COLO829 (cell line): ENCODE measurements around the gene NIFK.
"Not testable (repeated sequence)": the region's sequence is repeated elsewhere in the genome, so short reads cannot be mapped to it uniquely, and the experiment has no call there.

ENCODE experiments used
- DNase-seq: peaks from one replicate; pipeline ENCODE4 v3.0.0; 2012; ENCODE audit warnings: low spot score

The NIFK gene

DNA sequence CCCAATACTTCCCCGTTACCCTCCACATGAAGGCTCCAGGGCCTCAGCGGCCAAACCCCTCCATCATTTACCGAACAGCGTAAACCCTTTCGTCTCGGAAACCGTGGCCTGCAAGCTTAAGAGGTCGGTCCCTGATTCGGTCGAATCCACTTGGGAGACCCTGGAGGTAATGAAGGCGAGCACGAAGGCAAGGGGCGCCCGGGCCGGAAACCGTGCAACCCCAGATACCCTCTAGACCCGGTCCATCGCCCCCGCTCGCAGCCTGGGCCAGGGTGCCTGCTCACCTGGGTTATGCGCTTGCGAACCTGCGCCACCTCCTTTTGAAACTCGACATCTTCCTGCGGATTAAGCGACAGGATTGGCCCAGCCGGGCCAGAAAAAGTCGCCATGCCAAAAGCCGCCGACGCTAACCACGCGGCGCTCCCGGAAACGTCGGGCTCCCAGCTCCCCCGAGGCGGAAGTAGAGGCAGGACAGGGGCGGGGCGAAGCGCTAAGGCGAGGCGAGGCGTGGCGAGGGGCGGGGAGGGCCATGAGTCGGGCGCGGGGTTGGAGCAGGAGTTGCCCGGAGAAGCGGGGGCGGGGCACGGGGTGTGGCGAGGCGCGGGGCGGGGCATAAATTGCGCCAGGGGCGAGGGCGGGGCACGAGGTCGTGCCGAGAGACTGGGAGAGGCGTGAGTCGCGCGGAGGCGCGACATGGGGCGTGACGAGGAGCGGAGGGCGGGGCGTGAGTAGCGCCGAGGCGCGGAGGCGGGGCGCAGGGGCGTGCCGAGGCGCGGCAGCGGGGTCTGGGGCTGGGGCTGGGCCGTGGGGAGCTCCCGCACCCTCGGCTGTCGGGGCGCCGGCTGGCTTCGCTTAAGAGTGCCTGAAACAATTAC is at the start of gene NIFK:
TSS of gene NIFK (minus strand) at position 414 of the 875 bp plus-strand sequence. CDS start at position 389, 25 bp downstream.
- peak; percentile 99 for DNase-seq

DNA sequence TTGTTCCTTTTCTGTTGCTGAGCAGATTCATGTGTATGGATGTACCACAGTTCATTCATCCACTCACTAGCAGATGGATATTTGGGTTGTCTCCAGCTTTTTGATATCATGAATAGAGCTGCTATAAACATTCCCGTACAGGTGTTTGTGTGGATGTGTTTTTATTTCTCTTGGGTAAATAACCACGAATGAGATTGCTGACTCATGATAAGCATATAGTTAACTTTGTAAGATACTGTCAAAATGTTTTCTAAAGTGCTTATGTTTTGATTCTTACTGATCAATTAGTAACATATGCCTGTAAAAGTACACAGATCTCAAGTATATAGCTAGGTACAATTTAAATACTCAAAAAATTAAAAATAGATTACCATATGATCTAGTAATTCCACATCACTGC is 46.5 kb upstream of the NIFK start:
- DNase-seq, result no peak

DNA sequence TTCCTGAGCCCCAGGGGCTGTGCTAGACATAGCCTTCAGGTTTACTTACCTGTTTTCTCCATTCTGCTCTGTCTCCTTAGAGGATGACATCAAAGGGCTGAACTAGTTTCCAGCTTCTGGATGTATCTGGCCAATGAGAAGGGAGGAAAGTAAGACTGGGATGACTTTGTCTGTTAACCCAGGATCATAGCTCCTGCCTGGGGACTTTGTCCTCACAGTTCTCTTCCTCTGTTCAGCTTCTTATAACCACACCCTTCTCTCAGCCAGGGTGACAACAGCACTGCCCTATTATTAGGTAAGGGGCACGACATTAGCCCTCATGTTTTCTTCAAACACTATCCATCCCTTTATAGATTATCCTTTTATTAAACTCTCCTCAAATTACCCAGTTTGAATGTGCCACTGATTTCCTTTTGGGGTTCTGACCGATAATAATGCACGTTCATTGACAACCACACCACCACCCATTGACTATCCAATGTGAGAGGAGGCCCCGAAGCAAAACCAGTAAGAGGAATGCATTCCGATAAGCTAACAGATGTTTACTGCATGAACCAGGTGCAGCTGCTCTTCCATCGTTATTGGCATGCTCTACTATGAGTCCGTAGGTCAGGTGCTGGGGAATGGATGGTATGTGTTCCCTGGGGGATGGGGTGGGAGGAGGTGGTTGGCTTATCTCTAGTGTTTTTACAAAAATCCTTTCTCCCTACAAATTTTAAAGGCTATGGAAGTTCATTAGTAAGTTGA is 42.2 kb upstream of the NIFK start:
- DNase-seq, result no peak

DNA sequence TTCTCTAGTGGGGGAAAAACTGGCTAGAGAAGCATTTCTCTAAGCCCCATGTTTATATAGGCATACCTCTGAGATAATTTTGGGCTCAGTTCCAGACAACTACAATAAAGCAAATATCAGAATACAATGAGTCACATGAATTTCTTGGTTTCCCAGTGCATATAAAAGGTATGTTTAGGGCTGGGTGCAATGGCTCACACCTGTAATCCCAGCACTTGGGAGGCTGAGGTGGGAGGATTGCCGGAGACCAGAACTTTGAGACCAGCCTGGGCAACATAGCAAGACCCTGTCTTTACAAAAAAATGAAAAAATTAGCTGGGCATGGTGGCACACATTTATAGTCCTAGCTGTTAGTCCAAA is 41.0 kb upstream of the NIFK start:
- no peak for DNase-seq

DNA sequence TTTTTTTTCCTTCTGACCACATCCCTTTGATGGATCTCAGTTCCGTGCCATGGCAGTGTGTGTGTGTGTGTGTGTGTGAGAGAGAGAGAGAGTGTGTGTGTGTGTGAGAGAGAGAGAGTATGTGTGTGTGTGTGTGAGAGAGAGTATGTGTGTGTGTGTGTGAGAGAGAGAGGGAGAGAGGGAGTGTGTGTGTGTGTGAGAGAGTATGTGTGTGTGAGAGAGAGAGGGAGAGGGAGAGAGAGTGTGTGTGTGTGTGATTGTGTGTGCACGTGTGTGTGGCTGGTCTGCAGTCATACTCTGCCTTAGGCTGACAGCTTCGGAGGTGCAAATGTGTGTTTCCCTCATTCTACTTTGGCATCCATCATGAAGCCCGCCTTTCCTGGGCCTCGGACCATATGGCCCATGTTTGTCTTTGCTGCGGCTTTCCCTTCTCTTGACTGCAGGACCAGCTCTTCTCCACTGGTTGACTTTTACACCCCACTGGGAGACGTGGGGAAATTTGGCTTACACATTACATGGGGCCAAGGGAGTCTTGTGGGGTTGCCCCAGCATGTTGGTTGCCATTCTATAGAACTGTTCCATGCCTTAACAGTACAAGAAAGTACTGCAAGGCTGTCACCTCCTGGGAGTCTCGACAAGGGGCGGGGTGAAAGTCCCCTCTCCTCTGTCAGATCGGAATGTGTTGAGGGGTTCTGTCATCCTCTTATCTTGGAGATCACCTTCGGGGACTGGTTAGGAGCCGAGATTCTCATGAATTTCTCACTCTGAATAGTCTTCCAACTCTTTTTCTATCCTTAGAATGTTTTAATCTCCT is 40.4 kb upstream of the NIFK start:
- no peak for DNase-seq

DNA sequence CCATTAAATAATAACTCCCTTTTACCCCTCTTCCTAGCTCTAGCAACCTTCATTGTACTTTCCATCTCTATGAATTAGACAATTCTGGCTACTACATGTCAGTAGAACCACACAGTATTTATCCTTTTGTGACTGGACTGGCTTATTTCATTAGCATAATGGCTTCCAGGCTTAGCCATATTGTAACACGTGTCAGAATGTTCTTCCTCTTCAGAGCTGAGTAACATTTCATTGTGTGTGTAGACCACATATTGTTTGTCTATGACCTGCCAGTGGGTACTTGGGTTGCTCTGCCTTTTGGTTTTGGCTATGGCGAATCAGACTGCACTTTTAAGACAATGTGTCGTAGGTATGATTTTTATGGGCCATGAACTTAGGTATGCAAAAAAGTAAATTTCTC is 39.7 kb upstream of the NIFK start:
- DNase-seq, result no peak

DNA sequence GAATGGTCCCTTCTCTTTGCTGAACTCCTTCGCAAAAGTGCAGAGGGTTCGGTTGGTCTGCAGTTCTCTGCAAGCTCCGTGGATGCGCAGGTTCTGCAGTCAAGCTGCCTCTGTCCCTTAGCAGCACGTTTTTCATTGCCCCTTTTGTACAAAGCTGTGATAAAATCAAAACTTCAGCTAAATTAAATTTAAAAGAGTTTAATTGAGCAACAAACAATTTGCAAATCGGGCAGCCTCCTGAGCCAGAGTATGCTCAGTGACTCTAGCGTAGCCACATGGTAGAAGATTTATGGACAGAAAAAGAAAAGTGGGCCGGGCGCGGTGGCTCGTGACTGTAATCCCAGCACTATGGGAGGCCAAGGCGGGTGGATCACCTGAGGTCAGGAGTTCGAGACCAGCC is 37.6 kb upstream of the NIFK start:
- DNase-seq, result no peak

DNA sequence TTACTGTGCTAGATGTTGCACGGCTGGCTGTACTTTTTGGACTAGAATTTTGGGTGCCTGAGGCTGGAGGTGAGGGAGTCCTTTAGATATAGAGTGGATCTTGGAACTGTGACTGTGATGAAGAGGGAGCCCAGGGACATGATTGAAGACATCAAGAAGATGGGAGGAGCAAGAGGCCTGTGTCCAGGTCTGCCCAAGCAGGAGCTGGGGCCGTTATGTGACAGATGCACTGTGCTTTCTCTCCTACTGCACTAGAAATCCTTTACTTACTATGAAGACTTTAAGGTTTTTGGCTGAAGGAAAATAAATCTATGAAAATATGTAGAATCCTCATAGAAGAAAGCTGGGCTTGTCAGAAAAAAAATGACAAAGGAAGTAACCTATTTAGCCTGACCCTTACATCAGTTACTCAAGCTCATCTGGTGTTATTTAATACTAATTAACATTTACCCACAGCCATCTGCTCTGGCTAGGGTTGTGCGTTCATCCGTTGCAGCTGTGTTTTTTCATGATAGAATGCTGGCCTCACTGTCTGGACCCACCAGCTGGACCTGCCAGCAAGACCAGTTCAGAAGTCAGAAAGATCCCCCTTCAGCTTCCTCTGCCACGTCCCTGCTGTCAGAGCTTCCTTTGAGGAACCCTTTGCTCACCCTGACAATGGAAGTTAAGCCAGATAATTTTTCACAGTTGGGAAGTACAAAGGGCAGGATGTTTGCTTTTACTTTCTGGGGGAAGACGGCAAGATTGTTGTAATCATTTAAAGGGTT is 35.5 kb upstream of the NIFK start:
- DNase-seq, result no peak

DNA sequence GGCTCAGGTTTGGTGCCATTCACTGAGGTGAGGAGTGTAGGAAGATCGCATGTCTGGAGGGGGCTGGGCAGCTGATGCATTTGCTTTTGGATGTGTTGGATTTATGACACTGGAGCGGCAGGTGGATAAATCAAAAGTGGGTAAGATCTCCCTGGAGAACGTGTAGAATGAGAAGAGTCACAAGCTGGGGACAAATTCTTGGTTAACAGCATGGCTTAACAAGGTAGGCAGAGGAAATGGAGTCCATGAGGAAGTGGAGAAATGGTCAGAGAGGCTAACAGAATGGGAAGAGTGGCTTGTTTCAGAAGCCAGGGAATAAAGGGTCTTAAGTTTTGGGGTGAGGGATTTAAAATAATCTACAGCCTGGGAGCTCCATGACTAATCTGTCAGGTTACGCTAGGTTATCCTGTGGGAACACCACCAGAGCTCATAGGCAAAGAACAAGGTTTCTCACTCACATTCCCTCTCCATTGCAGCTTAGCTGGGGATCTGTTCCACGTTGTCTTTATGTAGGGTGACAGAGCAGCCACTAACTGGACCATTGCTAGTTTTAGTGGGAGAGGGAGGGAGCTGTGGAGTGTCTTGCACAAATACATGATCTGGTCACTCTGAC is 31.6 kb upstream of the NIFK start:
- no peak for DNase-seq

DNA sequence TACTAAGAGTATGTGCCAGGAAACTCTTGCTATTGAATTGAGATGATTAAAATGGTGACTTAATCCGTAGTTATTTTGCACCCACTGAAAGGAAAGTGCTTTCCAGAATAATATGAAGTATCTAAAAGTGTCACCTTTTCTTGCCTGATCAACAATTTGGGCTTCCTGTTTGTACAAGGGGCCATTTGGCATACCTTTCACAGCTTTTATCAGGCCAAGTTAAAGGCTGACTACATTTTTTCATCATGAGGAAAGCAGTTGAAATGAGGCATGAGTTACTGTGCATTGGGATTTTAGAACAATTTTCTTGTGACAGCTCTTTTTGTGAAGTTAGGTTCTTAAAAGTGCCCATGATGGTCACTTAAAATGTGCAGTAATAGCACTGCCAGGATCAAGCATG is 29.9 kb upstream of the NIFK start:
- DNase-seq, result no peak

DNA sequence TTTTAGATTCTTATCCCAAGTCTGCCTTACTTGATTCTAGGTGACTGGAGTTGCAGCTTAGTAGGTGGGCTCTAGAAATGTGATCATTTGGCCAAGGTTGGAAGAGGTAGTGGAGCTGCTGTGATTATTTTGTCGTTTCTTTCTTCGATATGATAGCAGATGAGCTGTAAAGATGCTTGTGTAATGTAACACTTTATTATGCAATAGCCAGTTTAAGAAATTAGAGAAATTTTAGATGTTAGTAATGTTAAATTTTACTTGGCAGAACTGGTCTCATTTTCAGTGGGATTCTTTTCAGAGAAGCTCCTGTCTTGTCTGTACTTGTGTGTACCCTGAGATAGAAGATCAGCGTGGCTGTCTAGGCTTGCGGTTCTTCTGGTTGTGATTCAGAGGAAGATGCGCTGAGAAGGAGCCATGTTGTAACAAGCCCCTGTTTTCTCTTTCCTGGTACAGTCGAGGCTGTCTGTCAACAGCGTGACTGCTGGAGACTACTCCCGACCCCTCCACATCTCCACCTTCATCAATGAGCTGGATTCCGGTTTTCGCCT is 28.1 kb upstream of the NIFK start:
- DNase-seq, result no peak

DNA sequence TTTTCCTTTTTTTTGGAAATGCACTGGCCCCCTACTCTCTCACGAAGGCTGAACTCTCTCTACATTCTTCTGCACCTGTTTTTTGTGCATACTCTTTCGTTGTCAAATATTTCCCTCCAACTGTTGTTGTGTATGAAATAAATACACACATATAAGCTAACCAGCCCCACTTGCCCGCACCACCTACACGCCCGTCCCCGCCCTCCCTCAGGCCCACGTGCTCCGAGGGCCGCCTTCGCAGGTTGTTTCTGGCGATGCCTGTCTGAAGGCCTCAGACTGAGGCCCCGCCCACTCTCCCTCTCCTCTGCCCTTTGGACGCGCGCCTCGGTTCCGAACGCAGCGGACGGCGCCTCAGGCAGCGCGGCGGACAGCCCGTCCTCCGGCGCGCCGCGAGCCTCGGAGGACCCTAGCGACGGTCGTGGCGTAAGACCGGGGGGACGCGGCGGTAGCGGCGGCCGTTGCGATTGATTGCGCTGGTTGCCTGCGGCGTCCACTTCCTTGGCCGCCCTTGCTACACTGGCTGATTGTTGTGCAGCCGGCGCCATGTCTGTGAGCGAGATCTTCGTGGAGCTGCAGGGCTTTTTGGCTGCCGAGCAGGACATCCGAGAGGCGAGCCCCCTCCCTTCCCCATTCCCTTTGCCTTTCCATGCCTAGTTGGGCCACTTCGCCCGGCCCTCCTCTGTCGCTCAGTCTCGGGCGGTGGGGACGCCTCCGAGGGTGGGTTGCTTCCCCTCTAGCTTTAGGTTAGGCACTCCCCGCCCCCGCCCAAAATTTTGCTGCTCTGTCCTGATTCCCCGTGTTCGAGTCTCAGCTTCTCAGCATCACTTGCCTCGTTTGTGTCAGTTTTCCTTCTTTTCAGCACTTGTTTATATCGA is 18.8 kb upstream of the NIFK start, which contains the start of gene TSN:
TSS of gene TSN (plus strand) at position 415 of the 875 bp plus-strand sequence. CDS start at position 544, 129 bp downstream.
- DNase-seq, result peak; percentile 87

DNA sequence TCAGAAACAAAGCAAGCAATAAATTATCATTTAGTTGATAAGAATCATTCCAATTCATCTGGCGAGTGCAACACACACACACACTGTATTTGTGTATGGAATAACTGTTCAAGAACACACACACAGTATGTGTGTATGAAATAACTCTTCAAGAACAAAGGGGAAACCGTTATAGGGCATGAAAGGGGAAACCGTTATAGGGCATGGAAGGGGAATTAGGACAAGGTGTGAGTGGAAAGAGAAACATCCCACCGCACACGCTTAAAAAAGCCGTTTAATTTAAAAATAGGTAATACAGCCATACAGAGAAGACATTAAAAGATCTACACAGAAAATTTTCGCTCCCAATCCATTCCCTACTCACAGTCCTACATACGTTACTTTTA is 18.2 kb upstream of the NIFK start:
- no peak for DNase-seq

DNA sequence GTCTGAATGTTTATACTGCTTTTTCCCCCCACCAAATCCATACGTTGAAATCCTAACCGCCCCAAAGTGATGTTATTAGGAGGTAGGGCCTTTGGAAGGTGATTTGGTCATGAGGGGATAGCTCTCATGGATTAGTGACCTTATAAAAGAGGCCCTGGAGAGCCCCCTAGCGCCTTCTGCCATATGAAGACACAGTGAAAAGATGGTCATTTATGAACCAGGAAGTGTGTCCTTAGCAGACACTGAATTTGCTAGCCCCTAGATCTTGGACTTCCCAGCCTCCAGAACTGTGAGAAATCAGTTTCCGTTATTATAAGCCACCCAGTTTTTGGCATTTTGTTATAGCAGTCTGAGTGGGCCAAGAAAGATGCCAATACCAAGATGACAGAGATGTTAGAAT is 11.5 kb upstream of the NIFK start:
- no peak for DNase-seq

DNA sequence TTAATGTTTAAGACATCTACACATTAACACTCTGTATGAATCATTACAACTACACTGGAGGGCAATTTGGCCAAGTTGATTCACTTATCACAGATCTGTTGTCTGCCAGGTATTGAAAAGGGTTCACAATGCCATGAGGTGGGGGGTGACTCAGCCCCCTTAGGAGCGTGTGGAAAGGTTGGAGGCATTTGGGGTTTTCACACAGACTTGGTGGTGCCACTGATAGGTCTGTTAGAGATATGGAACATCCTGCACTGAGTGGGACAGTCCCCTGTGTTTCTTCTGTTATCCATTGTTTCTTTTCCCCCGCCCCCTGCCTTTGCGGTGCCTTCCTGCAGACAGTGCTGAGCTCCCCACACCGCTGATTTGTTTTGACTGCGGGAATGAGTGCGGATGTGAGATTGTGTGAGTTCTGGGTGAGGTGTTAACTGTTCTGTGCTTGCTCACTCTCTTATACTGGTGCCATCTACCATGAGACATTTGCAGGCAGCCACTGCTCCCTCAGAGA is 9.4 kb upstream of the NIFK start:
- DNase-seq, result no peak

DNA sequence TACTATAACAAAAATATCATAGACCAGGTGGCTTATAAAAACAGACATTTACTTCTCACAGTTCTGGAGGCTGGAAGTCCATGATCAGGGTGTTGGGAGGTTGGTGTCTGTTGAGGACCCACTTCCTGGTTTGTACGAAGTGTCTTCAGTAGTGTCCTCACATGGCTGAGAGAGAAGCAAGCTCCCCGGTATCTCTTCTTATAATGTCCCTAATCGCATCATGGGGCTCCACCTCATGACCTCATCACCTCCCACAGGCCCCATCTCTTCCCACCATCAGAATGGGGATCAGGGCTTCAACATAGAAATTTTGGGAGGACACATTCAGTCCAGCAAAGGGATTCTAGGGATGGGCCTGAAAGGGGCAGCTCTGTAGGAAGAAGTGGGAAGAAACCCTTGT is 4.8 kb upstream of the NIFK start:
- no peak for DNase-seq

DNA sequence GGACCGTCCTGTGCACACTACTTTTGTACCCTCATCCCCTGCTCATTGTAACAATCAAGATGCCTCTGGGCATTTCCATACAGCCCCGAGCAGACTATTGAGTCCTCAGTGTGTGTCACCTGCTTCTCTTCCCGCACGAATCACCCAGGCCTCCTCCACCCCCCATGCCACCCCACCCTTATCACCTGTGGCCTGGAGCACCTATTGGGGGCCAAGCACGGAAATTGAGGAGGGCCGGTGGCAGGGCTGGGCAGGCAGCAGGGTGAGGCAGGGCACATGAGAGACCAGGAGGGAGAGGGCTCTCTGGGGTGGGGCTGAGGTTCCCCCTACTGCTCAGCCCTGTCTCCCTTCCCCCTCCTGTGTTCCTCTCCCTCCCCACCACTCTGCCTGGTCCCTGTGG is 4.3 kb upstream of the NIFK start:
- no peak for DNase-seq

DNA sequence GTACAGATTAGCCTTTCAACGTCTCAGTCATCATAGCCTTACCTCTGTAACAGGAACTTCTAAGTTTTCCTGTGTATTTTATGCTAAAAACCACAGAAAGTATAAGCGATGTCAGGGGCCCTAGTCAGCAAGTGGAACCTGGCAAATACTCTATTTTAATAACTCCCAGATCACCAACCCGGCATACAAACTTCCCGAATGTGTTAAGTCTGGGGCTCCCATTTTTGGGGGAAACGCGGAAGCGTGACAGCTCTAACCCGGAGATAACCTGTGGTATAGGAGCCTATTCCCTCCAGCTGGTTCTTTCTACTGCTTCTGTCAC is 574 bp downstream of the NIFK start:
- DNase-seq, result peak; percentile 16

DNA sequence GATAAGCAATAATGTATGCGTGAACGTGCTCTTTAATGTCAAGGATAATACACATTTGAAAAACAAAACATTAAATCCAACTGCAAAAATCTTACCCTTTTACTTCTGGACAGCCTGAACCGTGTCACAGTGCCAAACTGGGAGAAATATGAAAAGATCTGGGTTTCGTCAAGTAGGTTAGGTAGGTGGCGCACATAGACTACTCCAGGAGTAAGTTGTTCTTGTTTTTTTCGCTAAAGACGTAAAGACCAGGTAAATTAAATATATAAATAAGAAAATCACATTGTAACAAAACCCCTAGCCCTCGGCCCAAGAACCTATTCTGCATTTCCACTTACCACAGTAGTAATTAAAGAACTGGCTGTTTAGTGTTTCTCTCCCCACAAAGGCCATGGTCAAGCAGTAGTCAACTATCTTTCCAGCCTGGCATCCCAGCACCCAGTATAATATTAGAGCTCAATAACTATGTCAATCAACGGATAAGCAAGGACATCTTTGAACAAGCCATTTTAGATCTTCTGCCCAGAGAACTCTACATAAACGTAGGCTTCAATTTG is 1.1 kb downstream of the NIFK start:
- peak; percentile 33 for DNase-seq

DNA sequence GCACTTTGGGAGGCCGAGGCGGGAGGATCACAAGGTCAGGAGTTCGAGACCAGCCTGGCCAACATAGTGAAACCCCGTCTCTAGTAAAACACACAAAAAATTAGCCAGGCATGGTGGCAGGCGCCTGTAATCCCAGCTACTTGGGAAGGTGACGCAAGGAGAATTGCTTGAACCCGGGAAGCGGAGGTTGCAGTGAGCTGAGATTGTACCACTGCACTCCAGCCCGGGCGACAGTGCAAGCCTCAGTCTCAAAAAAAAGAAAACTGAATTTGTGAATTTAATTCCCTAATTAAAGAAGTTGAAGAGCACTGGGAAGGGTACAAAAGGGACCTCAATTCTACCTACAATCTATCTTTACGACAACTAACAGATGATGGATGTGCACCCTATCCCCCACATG is 2.1 kb downstream of the NIFK start:
- DNase-seq, result not testable (repeated sequence)
